ENCODE measurements around the gene CCR1.

GRCh38 chr3:46200790-46201189 lies 7.3 kb downstream of the CCR1 start:
- TF ChIP-seq CTCF (IDR thresholded peaks at IDR 0.05; ENCODE audit: low read depth, low read length) (no peak), MYC (IDR thresholded peaks at IDR 0.05; ENCODE audit: low read depth, low read length) (no peak)
